Mucosa of descending colon (tissue), 3 donors: ENCODE results near the gene KRTAP9-2. TPM values are rescaled to one million over a fixed set of nuclear protein-coding genes. Genes with fewer than 3 reads are reported as not detected.
"Not testable (repeated sequence)": the region's sequence is repeated elsewhere in the genome, so short reads cannot be mapped to it uniquely, and the experiment has no call there.

ENCODE experiments used
- ATAC-seq: fragments of 200-7000 bp; cut with Tn5 transposase; one replicate; pipeline ENCODE4 v1.9.1; 2020; ENCODE audit warnings: mild to moderate bottlenecking, moderate library complexity
- DNase-seq, 3 donors: peaks; one replicate each; pipeline ENCODE4 v3.0.0-alpha.2; 2020
- H3K36me3 ChIP-seq: fragments of 200-600 bp; one replicate; pipeline ENCODE4 v1.8.0; 2021; ENCODE audit warnings: low read depth, mild to moderate bottlenecking
- H3K4me1 ChIP-seq: fragments of 200-600 bp; one replicate; pipeline ENCODE4 v1.8.0; 2021; ENCODE audit warnings: low read depth, mild to moderate bottlenecking
- H3K4me3 ChIP-seq: fragments of 200-600 bp; one replicate; pipeline ENCODE4 v1.8.0; 2021; ENCODE audit warnings: mild to moderate bottlenecking
- H3K9me3 ChIP-seq: fragments of 200-600 bp; one replicate; pipeline ENCODE4 v1.8.0; 2021; ENCODE audit warnings: mild to moderate bottlenecking
- CTCF ChIP-seq: fragments of 200-600 bp; IDR thresholded peaks from one replicate; pipeline ENCODE4 v1.8.0; 2022; ENCODE audit warnings: antibody characterized with exemption, mild to moderate bottlenecking
- intact Hi-C, 2 donors: fragments of 100-400 bp; cut with DNase I in 1 of 2; cut with micrococcal nuclease in 1 of 2; formaldehyde crosslinking; loops; one replicate each; pipeline versions ENCODE4 v1.11.0 to v1.11.1; 2022; cut with DNase I, micrococcal nuclease
- total RNA-seq, 3 donors: library from RNA; stranded (reverse); fragmentation: NEBNext Ultra II Directional in 2 of 3; extraction: Animal tissue kit (Norgen Biotek cat#: 25700) in 2 of 3; gene quantifications; one replicate each; pipeline versions ENCODE4 v1.2.1 to v1.2.4, GENCODE V29; 2021 to 2023
- donor health status: DM: no; HTN: no; CAD: no; lungs with moderate emphysema.
- donor health status: DM: no; HTN: no; CAD: no.
- donor health status: DM: no; HTN: yes; CAD: no.

Gene KRTAP9-2
- total RNA-seq, 3 donors from 2014 or later, result not detected

GRCh38 chr17:41264599-41264998 lies 38.2 kb downstream of the KRTAP9-2 start:
- Histone ChIP-seq H3K9me3 (no peaks in the 10 kb centered on the region), H3K4me1 (no peaks in the 10 kb centered on the region), H3K4me3 (no peak overlapping the region), H3K36me3 (no peaks in the 10 kb centered on the region)
- DNase-seq (no peak), ATAC-seq (no peak)
- no peak for TF ChIP-seq CTCF
- intact Hi-C loops, result no loop called here

GRCh38 chr17:41265078-41265477 lies 38.6 kb downstream of the KRTAP9-2 start, which contains the start of gene KRTAP9-6:
TSS of gene KRTAP9-6 (plus strand) at chr17:41265378. CDS start at chr17:41265378, 0 bp downstream.
- intact Hi-C loops, result no loop called here
- TF ChIP-seq CTCF, result no peak
- ATAC-seq (no peak), DNase-seq (no peak)
- H3K36me3 ChIP-seq, result no peaks in the 10 kb centered on the region
- no peaks in the 10 kb centered on the region for H3K4me1 ChIP-seq
- no peaks in the 10 kb centered on the region for H3K9me3 ChIP-seq
- H3K4me3 ChIP-seq, result no peak within 1 kb of the TSS

- Histone ChIP-seq H3K9me3 (no peaks in the 10 kb centered on the region), H3K36me3 (no peaks in the 10 kb centered on the region), H3K4me1 (no peaks in the 10 kb centered on the region), H3K4me3 (no peak overlapping the region)
- intact Hi-C loops, result no loop called here
- no peak for TF ChIP-seq CTCF
- ATAC-seq (no peak), DNase-seq (no peak)
Measured at GRCh38 chr17:41267711-41268110, 41.3 kb downstream of the KRTAP9-2 start.

GRCh38 chr17:41271323-41271722 lies 44.9 kb downstream of the KRTAP9-2 start:
- H3K4me3 ChIP-seq, DNase-seq, H3K36me3 ChIP-seq, H3K9me3 ChIP-seq, intact Hi-C loops, ATAC-seq, H3K4me1 ChIP-seq: not testable (repeated sequence)

GRCh38 chr17:41271858-41272257 lies 45.4 kb downstream of the KRTAP9-2 start:
- Histone ChIP-seq H3K36me3 (no peaks in the 10 kb centered on the region), H3K4me3 (no peak overlapping the region), H3K9me3 (no peaks in the 10 kb centered on the region), H3K4me1 (no peaks in the 10 kb centered on the region)
- ATAC-seq (no peak), DNase-seq (no peak)
- no peak for TF ChIP-seq CTCF
- intact Hi-C loops, result no loop called here

GRCh38 chr17:41275648-41276190 lies 49.3 kb downstream of the KRTAP9-2 start, which contains the start of gene KRTAP9-7:
TSS of gene KRTAP9-7 (plus strand) at chr17:41275698. CDS start at chr17:41275698, 0 bp downstream.
- H3K36me3 ChIP-seq, DNase-seq, ATAC-seq, H3K4me1 ChIP-seq, H3K9me3 ChIP-seq, H3K4me3 ChIP-seq, intact Hi-C loops: not testable (repeated sequence)

Other genes with a start within 250 kb of the KRTAP9-2 start
- under 1 TPM in 1 of 3 donors, not detected in 2; 0.22 TPM for gene KRT40, start 242.3 kb upstream of the KRTAP9-2 start, total RNA-seq
- not detected for gene KRTAP3-3, start 232.5 kb upstream of the KRTAP9-2 start, total RNA-seq
- not detected for gene KRTAP3-2, start 226.7 kb upstream of the KRTAP9-2 start, total RNA-seq
- gene KRTAP3-1, start 217.5 kb upstream of the KRTAP9-2 start, total RNA-seq, result not detected
- gene KRTAP1-5, start 199.4 kb upstream of the KRTAP9-2 start, total RNA-seq, result not detected
- gene KRTAP1-4, start 196.5 kb upstream of the KRTAP9-2 start, total RNA-seq, result not detected
- gene KRTAP1-3, start 191.8 kb upstream of the KRTAP9-2 start, total RNA-seq, result not detected
- not detected for gene KRTAP1-1, start 185.2 kb upstream of the KRTAP9-2 start, total RNA-seq
- gene KRTAP2-1, start 179.3 kb upstream of the KRTAP9-2 start, total RNA-seq, result not detected
- not detected for gene KRTAP2-2, start 171.4 kb upstream of the KRTAP9-2 start, total RNA-seq
- not detected for gene KRTAP2-3, start 166.5 kb upstream of the KRTAP9-2 start, total RNA-seq
- gene KRTAP2-4, start 160.8 kb upstream of the KRTAP9-2 start, total RNA-seq, result not detected
- gene KRTAP4-7, start 142.5 kb upstream of the KRTAP9-2 start, total RNA-seq, result not detected
- gene KRTAP4-8, start 128.5 kb upstream of the KRTAP9-2 start, total RNA-seq, result not detected
- not detected for gene KRTAP4-16, start 124.4 kb upstream of the KRTAP9-2 start, total RNA-seq
- not detected for gene KRTAP4-9, start 121.3 kb upstream of the KRTAP9-2 start, total RNA-seq
- gene KRTAP4-11, start 108.3 kb upstream of the KRTAP9-2 start, total RNA-seq, result not detected
- not detected for gene KRTAP4-12, start 102.5 kb upstream of the KRTAP9-2 start, total RNA-seq
- not detected for gene KRTAP4-6, start 86.1 kb upstream of the KRTAP9-2 start, total RNA-seq
- gene KRTAP4-5, start 76.8 kb upstream of the KRTAP9-2 start, total RNA-seq, result not detected
- not detected for gene KRTAP4-4, start 65.9 kb upstream of the KRTAP9-2 start, total RNA-seq
- not detected for gene KRTAP4-3, start 58.4 kb upstream of the KRTAP9-2 start, total RNA-seq
- gene KRTAP4-2, start 48.4 kb upstream of the KRTAP9-2 start, total RNA-seq, result not detected
- under 1 TPM in 1 of 3 donors, not detected in 2; 0.84 TPM for gene KRTAP4-1, start 41.7 kb upstream of the KRTAP9-2 start, total RNA-seq
- gene KRTAP9-1, start 36.8 kb upstream of the KRTAP9-2 start, total RNA-seq, result not detected
- gene KRTAP9-3, start 5.8 kb downstream of the KRTAP9-2 start, total RNA-seq, result not detected
- not detected for gene KRTAP9-8, start 11.4 kb downstream of the KRTAP9-2 start, total RNA-seq
- gene KRTAP9-4, start 23.0 kb downstream of the KRTAP9-2 start, total RNA-seq, result not detected
- gene KRTAP9-9, start 28.7 kb downstream of the KRTAP9-2 start, total RNA-seq, result not detected
- not detected for gene KRTAP9-6, start 38.7 kb downstream of the KRTAP9-2 start, total RNA-seq
- gene KRTAP9-7, start 49.0 kb downstream of the KRTAP9-2 start, total RNA-seq, result not detected
- not detected for gene KRTAP29-1, start 76.2 kb downstream of the KRTAP9-2 start, total RNA-seq
- not detected for gene KRTAP16-1, start 82.7 kb downstream of the KRTAP9-2 start, total RNA-seq
- gene KRTAP17-1, start 89.1 kb downstream of the KRTAP9-2 start, total RNA-seq, result not detected
- not detected for gene KRT33A, start 124.2 kb downstream of the KRTAP9-2 start, total RNA-seq
- gene KRT33B, start 143.2 kb downstream of the KRTAP9-2 start, total RNA-seq, result not detected
- gene KRT34, start 155.7 kb downstream of the KRTAP9-2 start, total RNA-seq, result not detected
- gene KRT31, start 171.0 kb downstream of the KRTAP9-2 start, total RNA-seq, result not detected
- not detected for gene KRT37, start 197.9 kb downstream of the KRTAP9-2 start, total RNA-seq
- gene KRT38, start 214.3 kb downstream of the KRTAP9-2 start, total RNA-seq, result not detected
- gene KRT32, start 240.7 kb downstream of the KRTAP9-2 start, total RNA-seq, result not detected